HepG2 (cell line): ENCODE measurements around the gene PLCL1.

Experiments
- MEF2D ChIP-seq: sonication (generic); formaldehyde crosslinking; IDR thresholded peaks from 2 replicates; pipeline ENCODE4 v1.5.1; 2020; ENCODE audit warnings: mild to moderate bottlenecking, missing genetic modification reagents
- MTA1 ChIP-seq: sonication (generic); formaldehyde crosslinking; IDR thresholded peaks from 2 replicates; pipeline ENCODE4 v1.4.0; 2020; ENCODE audit warnings: missing genetic modification reagents, mild to moderate bottlenecking, borderline replicate concordance
- RFX3 ChIP-seq: IDR thresholded peaks from 2 replicates; pipeline ENCODE4 v1.6.1; 2016; ENCODE audit warnings: missing biosample characterization, missing genetic modification reagents
- ZNF572 ChIP-seq: sonication (generic); formaldehyde crosslinking; IDR thresholded peaks from 2 replicates; pipeline ENCODE4 v1.5.1; 2020; ENCODE audit warnings: mild to moderate bottlenecking, missing genetic modification reagents
- ZNF652 ChIP-seq: IDR thresholded peaks from 2 replicates; pipeline ENCODE4 v1.6.1; 2016; ENCODE audit warnings: low read depth, borderline replicate concordance
- ZNF670 ChIP-seq: sonication (generic); formaldehyde crosslinking; IDR thresholded peaks from 2 replicates; pipeline ENCODE4 v1.8.0; 2022; ENCODE audit warnings: mild to moderate bottlenecking, missing genetic modification reagents, borderline replicate concordance
- ZNF780A ChIP-seq: sonication (generic); formaldehyde crosslinking; IDR thresholded peaks from 2 replicates; pipeline ENCODE4 v1.8.0; 2022; ENCODE audit warnings: mild to moderate bottlenecking, missing genetic modification reagents, moderate library complexity
- TF ChIP-seq, protein P1 (sequence below): IDR thresholded peaks from 2 replicates; pipeline ENCODE4 v1.6.1; 2016; ENCODE audit warnings: low read depth, missing genetic modification reagents, missing compliant biosample characterization

DNA sequence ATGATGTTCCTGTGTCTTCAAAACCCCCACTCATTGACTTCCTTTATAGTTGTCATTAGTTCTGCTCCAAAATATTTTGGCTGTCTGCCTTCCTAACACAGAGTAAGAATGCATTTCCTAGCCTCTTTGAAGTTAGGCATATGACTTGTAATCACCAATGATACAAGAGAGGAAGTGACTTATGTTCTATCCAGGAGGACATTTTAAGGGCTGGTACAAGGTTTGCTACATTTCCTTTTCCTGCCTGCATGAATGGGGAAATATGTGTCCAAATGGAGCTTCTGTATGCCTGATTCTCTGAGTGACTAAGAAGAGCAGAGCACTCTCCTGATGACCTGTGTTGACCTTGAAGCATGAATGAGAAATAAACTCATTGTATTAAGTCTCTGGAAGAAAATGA, 115.1 kb downstream of the PLCL1 start:
- TF ChIP-seq ZNF670 (CRISPR knock-in tag), result no peak
- no peak for TF ChIP-seq ZNF652 (CRISPR knock-in tag)
- TF ChIP-seq MTA1, result no peak
- no peak for TF ChIP-seq ZNF572 (CRISPR knock-in tag)
- TF ChIP-seq MEF2D (CRISPR knock-in tag), result no peak
- TF ChIP-seq, protein P1, sequence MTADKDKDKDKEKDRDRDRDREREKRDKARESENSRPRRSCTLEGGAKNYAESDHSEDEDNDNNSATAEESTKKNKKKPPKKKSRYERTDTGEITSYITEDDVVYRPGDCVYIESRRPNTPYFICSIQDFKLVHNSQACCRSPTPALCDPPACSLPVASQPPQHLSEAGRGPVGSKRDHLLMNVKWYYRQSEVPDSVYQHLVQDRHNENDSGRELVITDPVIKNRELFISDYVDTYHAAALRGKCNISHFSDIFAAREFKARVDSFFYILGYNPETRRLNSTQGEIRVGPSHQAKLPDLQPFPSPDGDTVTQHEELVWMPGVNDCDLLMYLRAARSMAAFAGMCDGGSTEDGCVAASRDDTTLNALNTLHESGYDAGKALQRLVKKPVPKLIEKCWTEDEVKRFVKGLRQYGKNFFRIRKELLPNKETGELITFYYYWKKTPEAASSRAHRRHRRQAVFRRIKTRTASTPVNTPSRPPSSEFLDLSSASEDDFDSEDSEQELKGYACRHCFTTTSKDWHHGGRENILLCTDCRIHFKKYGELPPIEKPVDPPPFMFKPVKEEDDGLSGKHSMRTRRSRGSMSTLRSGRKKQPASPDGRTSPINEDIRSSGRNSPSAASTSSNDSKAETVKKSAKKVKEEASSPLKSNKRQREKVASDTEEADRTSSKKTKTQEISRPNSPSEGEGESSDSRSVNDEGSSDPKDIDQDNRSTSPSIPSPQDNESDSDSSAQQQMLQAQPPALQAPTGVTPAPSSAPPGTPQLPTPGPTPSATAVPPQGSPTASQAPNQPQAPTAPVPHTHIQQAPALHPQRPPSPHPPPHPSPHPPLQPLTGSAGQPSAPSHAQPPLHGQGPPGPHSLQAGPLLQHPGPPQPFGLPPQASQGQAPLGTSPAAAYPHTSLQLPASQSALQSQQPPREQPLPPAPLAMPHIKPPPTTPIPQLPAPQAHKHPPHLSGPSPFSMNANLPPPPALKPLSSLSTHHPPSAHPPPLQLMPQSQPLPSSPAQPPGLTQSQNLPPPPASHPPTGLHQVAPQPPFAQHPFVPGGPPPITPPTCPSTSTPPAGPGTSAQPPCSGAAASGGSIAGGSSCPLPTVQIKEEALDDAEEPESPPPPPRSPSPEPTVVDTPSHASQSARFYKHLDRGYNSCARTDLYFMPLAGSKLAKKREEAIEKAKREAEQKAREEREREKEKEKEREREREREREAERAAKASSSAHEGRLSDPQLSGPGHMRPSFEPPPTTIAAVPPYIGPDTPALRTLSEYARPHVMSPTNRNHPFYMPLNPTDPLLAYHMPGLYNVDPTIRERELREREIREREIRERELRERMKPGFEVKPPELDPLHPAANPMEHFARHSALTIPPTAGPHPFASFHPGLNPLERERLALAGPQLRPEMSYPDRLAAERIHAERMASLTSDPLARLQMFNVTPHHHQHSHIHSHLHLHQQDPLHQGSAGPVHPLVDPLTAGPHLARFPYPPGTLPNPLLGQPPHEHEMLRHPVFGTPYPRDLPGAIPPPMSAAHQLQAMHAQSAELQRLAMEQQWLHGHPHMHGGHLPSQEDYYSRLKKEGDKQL (CRISPR knock-in tag), result no peak
- TF ChIP-seq RFX3 (CRISPR knock-in tag), result no peak
- TF ChIP-seq ZNF780A (CRISPR knock-in tag), result no peak
